DND-41 (cell line): ENCODE data around the gene HINT3.
"Not testable (repeated sequence)": the region's sequence is repeated elsewhere in the genome, so short reads cannot be mapped to it uniquely, and the experiment has no call there.

ENCODE experiments used
- ATAC-seq: fragments of 200-7000 bp; cut with Tn5 transposase; 3 replicates; pipeline ENCODE4 v1.9.1; 2021; ENCODE audit warnings: low read depth; ENCODE audit not compliant: insufficient read depth
- DNase-seq: peaks from one replicate; pipeline ENCODE4 v3.0.0-alpha.2; 2020
- H2AFZ ChIP-seq: 2 replicates; pipeline ENCODE4 v1.6.0; 2012; ENCODE audit warnings: low read depth, low read length
- H3K27ac ChIP-seq: 2 replicates; pipeline ENCODE4 v1.5.1; 2012; ENCODE audit warnings: low read length, inconsistent platforms
- H3K27me3 ChIP-seq: fragments of 200-600 bp; sonication (generic); 2 replicates; pipeline ENCODE4 v1.6.0; 2012; ENCODE audit warnings: low read length, mild to moderate bottlenecking, inconsistent platforms; ENCODE audit not compliant: insufficient read depth, poor library complexity
- H3K36me3 ChIP-seq: 2 replicates; pipeline ENCODE4 v1.5.1; 2012; ENCODE audit warnings: low read length, inconsistent platforms; ENCODE audit not compliant: insufficient read depth
- H3K4me1 ChIP-seq: 2 replicates; pipeline ENCODE4 v1.5.1; 2012; ENCODE audit warnings: mild to moderate bottlenecking, low read length; ENCODE audit not compliant: insufficient read depth
- H3K4me2 ChIP-seq: 2 replicates; pipeline ENCODE4 v1.6.0; 2012; ENCODE audit warnings: mild to moderate bottlenecking, moderate library complexity, low read length, inconsistent platforms; ENCODE audit not compliant: insufficient read depth
- H3K4me3 ChIP-seq, 2 experiments: fragments of 200-600 bp in 1 of 2; shearing (Covaris generic) in 1 of 2; 2 replicates each; pipeline ENCODE4 v1.5.1; 2012 to 2016; ENCODE audit warnings: inconsistent platforms in 2 of 2, low read length in 2 of 2, mild to moderate bottlenecking in 2 of 2, low read depth in 1 of 2, moderate library complexity in 1 of 2
- H3K79me2 ChIP-seq: 2 replicates; pipeline ENCODE4 v1.6.0; 2012; ENCODE audit warnings: low read length, inconsistent platforms; ENCODE audit not compliant: insufficient read depth
- H3K9ac ChIP-seq: 2 replicates; pipeline ENCODE4 v1.6.0; 2012; ENCODE audit warnings: low read depth, mild to moderate bottlenecking, inconsistent platforms, low read length, moderate library complexity
- H3K9me3 ChIP-seq: 2 replicates; pipeline ENCODE4 v1.5.1; 2012; ENCODE audit warnings: low read length, moderate library complexity, mild to moderate bottlenecking, inconsistent platforms; ENCODE audit not compliant: insufficient read depth, severe bottlenecking
- H4K20me1 ChIP-seq: 2 replicates; pipeline ENCODE4 v1.6.0; 2012; ENCODE audit warnings: low read length; ENCODE audit not compliant: insufficient read depth
- CTCF ChIP-seq: IDR thresholded peaks from 2 replicates; pipeline ENCODE4 v1.5.1; 2012; ENCODE audit warnings: borderline replicate concordance, low read length, moderate library complexity, mild to moderate bottlenecking; ENCODE audit not compliant: poor library complexity, severe bottlenecking; ENCODE audit errors: extremely low read depth
- EZH2 ChIP-seq: IDR thresholded peaks from 3 replicates; pipeline ENCODE4 v1.6.1; 2012; ENCODE audit warnings: borderline replicate concordance, low read depth, mild to moderate bottlenecking, moderate library complexity, low read length, inconsistent platforms; ENCODE audit not compliant: severe bottlenecking

HINT3 gene

GRCh38 chr6:125931733-125932450 is 24.7 kb upstream of the HINT3 start:
- peaks cover 29% of the 10 kb centered on the region; the same call in 1 of the 2 replicates for H3K36me3 ChIP-seq
- H3K4me3 ChIP-seq, result no peak overlapping the region
- no peak overlapping the region for H3K9ac ChIP-seq
- no peaks in the 10 kb centered on the region for H3K27me3 ChIP-seq
- no peak overlapping the region for H3K4me2 ChIP-seq
- no peak for DNase-seq
- no peaks in the 10 kb centered on the region for H3K9me3 ChIP-seq
- H4K20me1 ChIP-seq, result no peaks in the 10 kb centered on the region
- no peaks in the 10 kb centered on the region for H3K4me1 ChIP-seq
- no peaks in the 10 kb centered on the region for H3K79me2 ChIP-seq
- TF ChIP-seq EZH2 (no peak), CTCF (no peak)
- H3K27ac ChIP-seq, result no peak overlapping the region
- ATAC-seq, result no peak
- no peak overlapping the region for H2AFZ ChIP-seq

GRCh38 chr6:125932451-125932795 is 24.1 kb upstream of the HINT3 start:
- Histone ChIP-seq H3K4me1 (no peaks in the 10 kb centered on the region), H3K4me3 (no peak overlapping the region), H3K36me3 (peaks cover 25% of the 10 kb centered on the region; the same call in 1 of the 2 replicates), H3K9ac (no peak overlapping the region), H2AFZ (no peak overlapping the region), H3K79me2 (no peaks in the 10 kb centered on the region), H3K27ac (no peak overlapping the region), H3K4me2 (no peak overlapping the region), H3K27me3 (no peaks in the 10 kb centered on the region), H4K20me1 (no peaks in the 10 kb centered on the region), H3K9me3 (no peaks in the 10 kb centered on the region)
- TF ChIP-seq CTCF (no peak), EZH2 (no peak)
- DNase-seq (no peak), ATAC-seq (no peak)

GRCh38 chr6:125935520-125935919 is 21.1 kb upstream of the HINT3 start:
- not testable (repeated sequence) for H3K4me1 ChIP-seq, H3K4me3 ChIP-seq, DNase-seq, H3K9ac ChIP-seq, H3K4me2 ChIP-seq, H3K27me3 ChIP-seq, ATAC-seq, H4K20me1 ChIP-seq, H3K79me2 ChIP-seq, H3K9me3 ChIP-seq, H3K36me3 ChIP-seq, H3K27ac ChIP-seq, H2AFZ ChIP-seq

GRCh38 chr6:125939026-125939425 is 17.5 kb upstream of the HINT3 start:
- Histone ChIP-seq H3K27ac (no peak overlapping the region), H3K9me3 (no peaks in the 10 kb centered on the region), H3K79me2 (no peaks in the 10 kb centered on the region), H3K4me3 (no peak overlapping the region), H3K27me3 (peaks cover 8% of the 10 kb centered on the region), H2AFZ (no peak overlapping the region), H3K36me3 (no peaks in the 10 kb centered on the region), H4K20me1 (no peaks in the 10 kb centered on the region), H3K4me2 (no peak overlapping the region), H3K9ac (no peak overlapping the region), H3K4me1 (no peaks in the 10 kb centered on the region)
- no peak for ATAC-seq
- no peak for DNase-seq
- TF ChIP-seq EZH2 (no peak), CTCF (no peak)
